Stimulated activated CD4-positive, alpha-beta T cell treated with anti-CD3 and anti-CD28 coated beads, Interleukin-12 subunit alpha, Interleukin-12 subunit beta, amount 100 ng/mL, for 24 hours (primary cell): ENCODE results near the gene EPHX1.

Experiments used
- DNase-seq, 2 experiments: peaks; one replicate each; pipeline ENCODE4 v3.0.0-alpha.2; 2020; ENCODE audit warnings: low read depth in 2 of 2

EPHX1 gene

DNA sequence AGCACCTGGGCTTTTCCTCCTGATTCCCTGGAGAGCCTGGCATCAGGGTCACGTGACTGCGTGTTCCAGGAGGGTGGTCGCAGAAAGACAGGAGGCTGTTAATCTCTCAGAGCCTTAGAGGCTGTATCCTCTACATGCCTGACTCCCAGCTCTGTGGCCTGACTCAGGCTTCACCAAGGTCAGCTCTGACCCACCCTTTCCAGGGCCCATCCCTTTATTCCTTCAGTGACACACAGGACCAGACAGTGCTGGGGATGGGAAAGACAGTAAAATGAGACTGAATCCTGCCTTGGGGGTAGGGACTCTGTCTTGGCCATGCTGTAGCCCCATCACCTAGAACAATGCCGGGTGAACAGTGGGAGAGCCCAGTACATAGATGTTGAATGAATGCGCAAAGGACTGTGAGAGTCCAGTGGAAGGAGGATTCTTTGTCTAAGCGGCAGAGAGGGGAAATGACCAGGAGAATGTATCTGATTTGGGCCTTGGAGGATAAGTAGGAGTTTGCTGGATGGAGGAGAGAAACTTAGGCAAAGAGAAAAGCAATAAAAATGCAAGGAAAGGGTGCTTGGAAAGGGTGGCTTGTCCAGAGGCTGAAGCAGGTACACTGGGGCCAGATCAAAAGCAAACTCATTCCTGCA lies 33.0 kb downstream of the EPHX1 start:
- no peak for DNase-seq

DNA sequence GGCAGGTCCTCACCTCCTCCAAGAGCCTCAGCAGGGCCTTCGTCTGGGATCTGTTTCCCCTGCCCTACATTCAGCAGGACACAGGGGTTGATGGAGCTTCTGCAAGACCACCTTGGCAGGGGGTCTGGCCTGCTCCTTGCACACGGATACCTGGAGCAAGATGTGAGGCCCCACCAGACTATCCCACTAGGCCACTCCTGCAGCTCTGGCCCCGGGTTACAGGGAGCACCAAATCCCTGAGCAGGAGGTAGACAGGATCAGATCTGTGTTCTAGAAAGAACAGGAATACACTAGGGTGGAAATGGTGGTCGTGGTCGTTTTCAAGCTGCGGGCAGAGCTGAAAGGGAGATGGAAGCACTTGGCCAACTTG lies 33.5 kb downstream of the EPHX1 start:
- no peak for DNase-seq

- DNase-seq = no peak
These were observed 34.5 kb downstream of the EPHX1 start for GRCh38 chr1:225844236-225845061.

DNA sequence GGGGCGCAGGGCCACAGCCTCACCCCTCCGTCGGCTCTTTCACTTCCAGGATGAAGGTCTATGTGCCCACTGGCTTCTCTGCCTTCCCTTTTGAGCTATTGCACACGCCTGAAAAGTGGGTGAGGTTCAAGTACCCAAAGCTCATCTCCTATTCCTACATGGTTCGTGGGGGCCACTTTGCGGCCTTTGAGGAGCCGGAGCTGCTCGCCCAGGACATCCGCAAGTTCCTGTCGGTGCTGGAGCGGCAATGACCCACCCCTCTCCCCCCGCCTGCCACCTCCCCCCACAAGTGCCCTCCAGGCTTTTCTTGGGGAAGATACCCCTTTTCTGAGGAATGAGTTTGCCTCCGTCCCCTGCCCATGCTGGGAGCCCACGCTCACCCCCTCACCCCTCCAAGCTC lies 35.2 kb downstream of the EPHX1 start:
- no peak for DNase-seq

DNA sequence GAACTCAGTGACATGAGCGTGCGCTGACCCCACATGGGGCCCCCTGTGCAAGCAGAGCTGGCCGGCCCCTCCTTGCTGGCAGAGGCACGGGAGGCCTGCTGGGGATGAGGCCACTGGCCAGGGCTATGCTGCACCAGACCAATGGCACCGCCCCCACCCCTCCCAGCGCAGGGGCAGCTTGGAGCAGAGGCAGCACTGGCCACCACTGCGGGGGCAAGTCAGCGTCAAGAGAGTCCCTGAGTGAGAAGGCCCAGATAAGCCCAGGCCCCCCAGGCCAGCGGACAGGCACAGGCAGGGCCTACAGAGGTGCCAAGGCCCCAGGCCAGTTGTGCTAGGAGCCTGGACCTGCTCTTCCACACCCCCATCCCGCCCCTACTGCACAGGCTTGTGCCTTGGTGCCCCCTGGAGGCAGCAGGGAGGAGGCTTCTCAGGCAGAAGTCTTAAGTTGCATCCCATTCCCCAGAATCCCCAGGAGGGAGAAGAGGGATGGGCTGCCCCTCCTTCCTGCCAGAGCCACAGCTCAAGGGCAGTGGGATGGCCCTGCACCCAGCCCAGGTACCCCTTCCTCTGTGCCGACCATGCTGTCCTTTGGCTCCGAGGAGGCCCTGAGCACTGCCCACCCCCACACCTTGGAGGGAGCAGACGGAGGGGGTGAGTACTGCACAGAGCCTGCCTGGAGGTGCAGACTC lies 35.8 kb downstream of the EPHX1 start:
- DNase-seq = peak in 1 of 2 experiments; percentile 19

GRCh38 chr1:225846331-225847310 lies 36.7 kb downstream of the EPHX1 start:
- DNase-seq = no peak

- no peak for DNase-seq
These were observed 37.7 kb downstream of the EPHX1 start for GRCh38 chr1:225847610-225848009.

DNA sequence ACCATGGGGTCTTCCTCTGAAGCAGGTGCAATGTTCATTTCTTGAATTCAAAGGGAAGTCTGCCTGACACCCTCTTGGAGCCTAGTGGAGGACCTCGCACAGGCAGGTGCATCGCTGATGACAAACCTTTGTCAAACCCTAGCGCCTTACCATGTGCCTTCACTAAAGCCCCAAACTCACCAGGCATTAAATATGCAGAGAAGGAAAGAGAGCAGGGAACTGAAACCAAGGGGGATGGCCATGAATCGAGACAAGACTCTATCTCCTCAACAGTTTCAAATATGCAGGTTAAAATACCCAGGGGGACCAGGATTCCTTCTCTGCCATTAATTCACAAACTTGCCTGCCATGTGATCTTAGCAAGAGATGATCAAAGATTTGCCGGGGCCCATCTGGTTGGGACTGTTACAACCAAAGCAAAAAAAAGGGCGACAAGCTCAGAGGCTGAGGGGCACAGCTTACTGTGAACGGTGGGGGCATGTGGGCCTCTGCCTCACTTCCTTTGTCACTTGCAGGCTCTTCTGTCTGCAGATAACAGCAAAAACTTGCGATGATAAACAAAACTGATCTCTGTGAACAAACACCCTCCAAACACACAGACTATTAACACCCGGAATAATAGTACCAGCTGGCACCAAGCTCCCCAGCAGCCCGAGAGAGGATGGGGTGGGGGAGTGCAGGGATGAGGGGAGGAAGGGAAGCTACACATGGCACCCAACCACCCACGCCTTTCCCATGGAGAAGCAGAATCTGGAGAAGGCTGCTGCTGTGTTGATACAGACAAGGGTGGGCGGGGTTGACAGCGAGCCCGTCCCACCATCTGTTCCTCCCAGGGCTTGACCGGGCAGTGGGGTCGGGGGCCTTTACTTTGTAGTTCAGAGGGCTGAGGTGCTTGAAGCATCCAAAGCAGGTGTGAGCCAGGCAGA lies 38.4 kb downstream of the EPHX1 start:
- no peak for DNase-seq

DNA sequence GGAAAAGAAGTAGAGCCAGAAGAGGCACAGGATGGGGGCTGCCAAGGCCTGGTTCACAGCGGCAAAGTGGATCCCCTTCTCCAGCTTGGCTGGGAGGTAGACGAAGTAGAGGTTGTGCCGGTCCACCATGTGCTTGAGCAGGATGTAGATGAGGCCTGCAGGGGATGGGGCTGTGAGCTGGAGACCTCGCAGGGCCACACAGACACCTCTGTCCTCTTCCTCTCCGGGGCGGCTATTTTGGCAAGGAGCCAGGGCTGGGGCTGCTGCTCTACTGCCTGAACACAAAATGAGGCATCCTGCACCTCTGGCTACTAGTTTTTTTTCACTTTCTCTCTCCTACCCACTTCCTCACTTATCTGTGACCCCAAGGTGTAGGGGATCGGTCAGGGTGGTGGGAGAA lies 40.0 kb downstream of the EPHX1 start:
- no peak for DNase-seq

DNA sequence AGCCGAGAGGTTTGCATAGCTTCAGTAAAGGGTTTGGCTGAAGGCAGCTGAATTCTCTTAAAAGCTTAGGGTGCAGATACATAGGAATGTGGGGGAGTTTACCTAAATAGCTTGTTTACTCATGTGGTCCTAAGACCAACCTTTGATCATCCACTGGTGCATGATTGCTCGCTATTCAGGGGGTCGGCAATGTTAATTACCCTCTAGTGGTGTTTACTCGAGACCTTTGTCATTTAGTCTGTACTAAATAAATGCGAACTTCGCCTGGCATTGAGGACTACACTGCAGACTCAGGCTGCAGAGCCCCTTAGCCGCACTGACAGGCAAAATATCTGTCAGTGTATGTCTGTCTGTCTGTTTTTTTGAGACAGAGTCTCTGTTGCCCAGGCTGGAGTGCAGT lies 40.4 kb downstream of the EPHX1 start:
- no peak for DNase-seq

- DNase-seq = no peak
These were observed 41.9 kb downstream of the EPHX1 start for GRCh38 chr1:225851805-225852204.

DNA sequence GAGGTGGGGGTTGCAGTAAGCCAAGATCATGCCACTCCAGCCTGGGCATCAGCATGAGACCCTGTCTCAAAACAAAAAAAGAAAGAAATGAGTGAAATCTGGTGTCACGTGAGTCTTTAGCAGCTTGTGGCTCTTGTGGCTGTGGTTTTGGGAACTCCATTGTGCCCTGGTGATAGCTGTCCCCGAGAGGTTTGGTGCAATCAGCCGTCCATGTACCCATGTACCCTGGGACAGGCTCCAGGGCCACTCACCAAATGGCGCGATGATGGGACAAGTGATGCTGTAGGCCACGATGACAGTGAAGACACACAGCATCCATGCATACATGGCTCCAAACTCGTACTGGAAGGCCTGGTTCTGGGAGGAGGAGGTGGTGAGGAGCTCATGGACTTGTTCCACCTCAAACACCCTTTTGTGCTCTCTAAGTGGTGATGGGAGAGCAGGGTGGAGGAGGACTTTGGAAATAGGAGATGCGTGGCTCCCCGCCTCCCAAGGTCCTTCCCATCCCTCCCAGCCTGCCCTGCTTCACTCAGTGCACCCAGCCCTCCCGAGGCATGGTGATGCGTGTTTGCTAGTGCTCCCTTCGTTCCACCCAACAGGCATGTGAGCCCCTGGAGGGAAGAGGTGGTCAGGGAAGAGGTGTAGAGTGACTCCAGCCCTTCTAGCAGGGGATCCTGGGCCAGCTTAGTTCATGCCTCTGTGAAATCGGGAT lies 42.6 kb downstream of the EPHX1 start:
- DNase-seq = no peak

GRCh38 chr1:225853441-225853840 lies 43.5 kb downstream of the EPHX1 start:
- DNase-seq = no peak

DNA sequence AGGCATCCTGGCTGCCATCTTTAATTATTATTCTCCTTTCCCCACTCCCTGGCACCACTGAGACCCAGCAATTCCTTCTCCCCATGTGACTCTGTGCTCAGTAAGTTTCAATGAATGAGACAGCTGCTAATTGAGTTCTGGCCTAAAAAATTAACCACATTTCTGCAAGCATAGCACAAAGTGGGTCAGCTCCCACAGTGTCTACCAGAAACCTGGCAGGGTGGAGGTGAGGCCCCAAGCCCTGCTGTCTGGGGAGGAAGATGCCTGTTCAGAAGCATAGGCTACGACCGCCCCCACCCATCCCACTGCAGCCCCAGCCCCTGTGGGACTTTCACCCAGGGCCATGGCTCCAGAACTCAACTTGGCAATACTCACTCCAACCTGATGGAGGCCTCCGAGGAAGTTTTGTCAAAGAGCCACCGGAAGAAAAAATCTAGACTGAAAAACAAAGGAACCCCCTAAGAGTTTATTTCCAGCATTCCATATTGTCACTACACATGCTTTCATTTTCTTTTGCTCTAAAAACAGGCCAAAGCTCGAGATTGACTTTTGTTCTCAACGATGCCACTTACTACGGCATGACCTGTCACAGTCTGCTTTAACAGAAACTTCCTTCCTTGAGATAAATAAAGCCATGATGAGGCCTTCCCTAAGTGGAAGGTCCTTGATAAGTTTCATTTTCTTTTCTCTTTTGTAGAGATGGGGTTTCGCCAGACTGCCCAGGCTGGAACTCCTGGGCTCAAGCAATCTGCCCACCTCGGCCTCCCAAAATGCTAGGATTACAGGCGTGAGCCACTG lies 45.8 kb downstream of the EPHX1 start:
- no peak for DNase-seq

GRCh38 chr1:225857256-225857655 lies 47.3 kb downstream of the EPHX1 start:
- no peak for DNase-seq

- DNase-seq = no peak
These were observed 49.2 kb downstream of the EPHX1 start for GRCh38 chr1:225859151-225859550.

DNA sequence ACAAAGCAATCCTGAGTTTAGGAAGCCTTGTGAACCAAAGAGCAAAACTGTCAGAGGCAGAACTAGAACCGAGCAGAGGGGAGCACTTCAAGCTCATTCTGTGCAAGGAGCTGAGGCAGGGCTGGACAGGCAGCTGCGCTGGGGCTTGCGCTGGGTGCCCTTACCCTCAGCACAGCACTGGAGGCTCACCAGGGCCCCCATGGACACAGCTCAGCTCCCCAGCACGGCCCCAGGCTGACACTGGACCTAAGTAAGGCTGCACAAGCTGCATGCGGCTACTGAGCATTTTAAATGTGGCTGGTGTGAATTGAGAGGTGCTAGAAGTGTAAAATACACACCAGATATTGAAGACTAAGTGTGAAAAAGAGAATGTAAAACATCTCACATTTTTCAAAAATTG lies 50.2 kb downstream of the EPHX1 start:
- DNase-seq = no peak

- DNase-seq = no peak
These were observed 51.0 kb downstream of the EPHX1 start for GRCh38 chr1:225860876-225861441.
